ENCODE results near the gene FNDC5.
A peak's percentile ranks its signal among the peaks of the same experiment; 100 is the strongest.
"Not testable (repeated sequence)": the region's sequence is repeated elsewhere in the genome, so short reads cannot be mapped to it uniquely, and the experiment has no call there.

Gene FNDC5

DNA sequence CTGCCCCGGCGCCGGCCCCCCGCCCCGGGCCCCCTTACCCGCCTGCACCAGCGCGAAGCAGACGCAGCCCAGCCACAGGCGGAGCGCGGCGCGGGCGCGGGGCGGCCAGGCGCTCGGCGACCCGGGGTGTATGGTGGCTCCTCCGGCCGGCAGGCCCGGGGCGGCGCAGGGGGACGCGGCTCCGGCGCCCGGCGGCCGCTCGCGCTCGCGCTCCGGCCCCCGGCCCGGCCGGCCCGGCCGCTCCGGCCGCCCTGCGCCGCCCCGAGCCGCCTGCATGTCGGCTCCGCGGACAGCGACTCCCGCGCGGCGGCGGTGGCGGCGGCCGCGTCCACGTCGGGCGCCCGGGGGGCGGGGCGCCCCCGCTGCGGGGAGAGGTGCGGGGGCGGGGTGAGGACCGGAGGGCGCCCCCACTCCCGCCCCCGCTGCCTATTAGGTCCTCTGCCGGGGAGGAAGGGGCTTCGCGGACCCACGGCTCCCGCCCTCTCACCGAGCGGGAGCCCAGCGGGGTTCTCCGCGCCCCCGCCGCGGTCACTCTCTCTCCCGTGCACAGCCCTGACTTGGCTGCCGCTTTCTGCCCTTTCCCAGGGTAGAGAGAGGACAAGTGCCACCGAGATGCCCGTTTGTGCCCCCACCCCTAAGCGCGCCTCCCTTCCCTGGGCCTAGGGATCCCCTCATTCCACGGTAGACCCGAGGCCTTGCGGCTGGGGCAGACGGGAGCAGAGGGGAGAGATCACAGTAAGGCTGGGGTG lies at the start of gene FNDC5:
TSS of gene FNDC5 (minus strand) at position 298 of the 749 bp plus-strand sequence.
- DNase-seq: peak; percentile 79

DNA sequence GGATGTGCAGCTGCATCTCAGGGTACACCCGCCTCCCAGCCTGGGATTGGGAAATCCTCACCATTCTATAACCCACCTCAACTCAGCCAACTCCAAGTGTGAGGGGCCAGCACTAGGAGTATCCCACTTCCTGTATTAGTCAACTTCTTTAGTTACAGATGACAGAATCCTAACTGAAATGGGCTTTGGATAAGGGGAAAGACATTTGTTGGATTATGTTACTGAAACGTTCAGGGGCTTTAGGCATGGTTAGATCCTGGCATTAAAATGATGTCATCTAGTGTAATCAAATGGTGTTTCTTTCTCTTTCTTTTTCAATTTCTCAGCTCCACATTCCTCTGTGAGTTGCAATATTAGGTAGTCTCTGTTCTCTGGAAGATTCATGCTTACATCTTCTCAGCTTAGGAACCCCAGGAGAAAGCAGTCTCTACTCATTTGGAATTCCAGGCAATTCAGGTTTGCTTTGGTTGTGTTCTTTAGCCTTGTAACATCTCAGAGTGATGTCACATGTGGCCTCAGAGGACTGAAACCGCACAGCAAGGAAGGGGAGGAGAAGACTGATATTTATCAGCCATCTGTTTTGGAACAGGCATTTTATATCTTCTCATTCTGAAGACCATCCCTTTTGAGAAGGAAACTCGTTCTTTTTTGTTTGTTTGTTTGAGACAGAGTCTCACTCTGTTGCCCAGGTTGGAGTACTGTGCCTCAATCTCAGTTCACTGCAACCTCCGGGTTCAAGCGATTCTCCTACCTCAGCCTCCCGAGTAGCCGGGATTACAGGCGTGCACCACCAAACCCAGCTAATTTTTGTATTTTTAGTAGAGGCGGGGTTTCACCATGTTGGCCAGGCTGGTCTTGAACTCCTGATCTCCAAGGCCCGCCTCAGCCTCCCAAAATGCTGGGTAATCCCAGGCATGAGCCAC lies 49.4 kb upstream of the FNDC5 start:
- no peak for DNase-seq

DNA sequence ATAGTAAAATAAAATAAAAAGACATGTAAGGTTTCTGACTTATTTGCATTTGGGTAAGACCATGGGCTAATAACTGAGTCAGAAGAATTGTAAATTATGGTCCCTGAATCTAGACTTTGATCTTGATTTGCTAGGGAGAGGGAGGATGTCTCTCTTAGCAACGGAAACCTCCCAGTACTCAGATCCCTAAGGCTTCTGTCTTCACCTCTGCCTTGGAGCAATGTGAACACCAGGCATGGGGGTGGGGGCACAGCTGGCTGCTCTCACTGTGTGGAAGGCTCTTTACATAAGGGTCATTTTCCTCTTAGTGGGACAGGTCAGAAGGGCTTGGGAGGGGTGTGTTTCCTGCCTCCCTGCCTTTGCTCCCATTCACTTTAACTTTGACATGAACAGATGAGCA lies 47.5 kb upstream of the FNDC5 start:
- no peak for DNase-seq

DNA sequence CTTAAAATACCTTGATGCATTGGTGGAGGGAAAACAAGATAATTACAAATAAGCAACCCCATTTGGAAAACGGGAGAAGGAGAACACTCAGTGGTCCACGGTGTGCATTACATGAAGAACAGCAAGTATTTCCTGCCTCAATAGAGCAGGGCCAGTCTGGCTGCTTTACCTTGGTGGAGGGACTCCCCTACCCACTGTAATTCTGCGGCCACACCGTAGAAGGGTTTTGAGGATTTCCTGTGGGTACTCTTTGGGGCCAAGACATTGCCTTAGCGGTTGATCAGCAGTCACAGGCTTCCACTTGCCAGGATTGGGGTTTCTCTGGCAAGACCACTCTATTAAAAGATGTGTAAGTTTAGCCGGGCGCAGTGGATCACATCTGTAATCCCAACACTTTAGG lies 46.8 kb upstream of the FNDC5 start:
- no peak for DNase-seq

DNA sequence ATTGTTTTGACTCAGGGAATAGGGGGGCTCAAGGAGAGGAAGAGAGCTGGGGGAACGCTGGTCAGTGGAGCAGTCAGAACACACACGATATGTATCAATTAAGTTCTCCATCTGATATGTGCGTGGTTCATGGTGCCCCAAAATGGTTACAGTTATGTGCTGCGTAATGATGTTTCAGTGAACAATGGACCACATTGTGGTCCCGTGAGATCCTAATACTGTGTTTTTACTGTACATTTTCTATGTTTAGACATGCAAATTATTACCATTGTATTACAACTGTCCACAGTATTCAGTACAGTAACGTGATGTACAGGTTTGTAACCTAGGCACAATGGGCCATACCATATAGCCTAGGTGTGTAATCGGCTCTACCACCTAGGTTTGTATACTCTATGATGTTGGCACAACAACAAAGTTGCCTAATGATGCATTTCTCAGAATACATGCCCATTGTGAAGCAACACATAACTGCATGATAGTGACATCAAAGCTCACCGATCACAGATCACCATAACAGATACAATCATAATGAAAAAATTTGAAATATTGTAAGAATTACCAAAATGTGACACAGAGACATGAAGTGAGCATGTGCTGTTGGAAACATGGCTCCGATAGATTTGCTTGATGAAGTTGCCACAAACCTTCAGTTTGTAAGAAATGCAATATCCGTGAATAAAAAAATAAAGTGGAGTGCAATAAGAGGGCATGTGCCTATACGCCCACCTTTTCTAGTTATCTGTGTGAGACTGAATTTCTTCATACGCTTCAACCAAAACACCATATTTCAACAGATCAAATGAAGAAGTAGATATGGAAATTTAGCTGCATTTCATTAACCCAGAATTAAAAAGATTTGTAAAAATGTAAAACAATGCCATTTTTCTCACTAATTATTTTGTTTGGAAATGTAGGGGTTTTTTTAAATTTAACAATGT lies 45.3 kb upstream of the FNDC5 start:
- DNase-seq: no peak

DNA sequence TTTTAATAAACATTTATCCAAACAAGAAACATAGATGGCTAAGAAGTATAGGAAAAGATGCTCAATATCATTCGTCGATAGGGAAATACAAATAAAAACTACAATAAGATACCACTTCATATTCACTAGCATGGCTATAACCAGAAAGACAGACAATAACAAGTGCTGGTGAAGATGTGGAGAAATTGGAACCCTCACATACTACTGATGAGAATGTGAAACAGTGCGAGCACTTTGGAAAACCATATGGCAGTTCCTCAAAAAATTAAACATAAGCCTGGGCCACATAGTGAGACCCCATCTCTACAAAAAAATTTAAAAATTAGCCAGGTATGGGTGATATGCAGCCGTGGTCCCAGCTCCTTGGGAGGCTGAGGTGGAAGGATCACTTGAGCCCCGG lies 39.6 kb upstream of the FNDC5 start:
- no peak for DNase-seq

DNA sequence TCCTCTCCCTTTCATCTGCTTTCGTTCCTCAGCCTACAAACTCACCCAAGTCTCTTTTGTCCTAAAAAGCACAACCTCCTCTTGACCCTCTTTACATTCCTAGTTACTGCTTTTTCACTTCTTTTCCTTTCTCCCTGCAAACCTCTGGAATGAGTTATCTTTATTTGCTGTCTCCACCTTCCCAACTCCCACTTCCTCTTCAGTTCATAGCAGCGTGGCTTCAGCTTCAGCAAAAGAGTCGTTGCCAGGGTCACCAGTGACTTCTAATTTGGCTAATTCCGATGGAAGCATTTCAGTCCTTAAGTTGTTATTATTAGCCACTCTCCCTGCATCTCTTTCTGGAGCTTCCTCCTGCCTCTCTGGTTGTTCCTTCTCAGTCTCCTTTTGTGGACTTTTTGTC lies 36.7 kb upstream of the FNDC5 start:
- DNase-seq: no peak

DNA sequence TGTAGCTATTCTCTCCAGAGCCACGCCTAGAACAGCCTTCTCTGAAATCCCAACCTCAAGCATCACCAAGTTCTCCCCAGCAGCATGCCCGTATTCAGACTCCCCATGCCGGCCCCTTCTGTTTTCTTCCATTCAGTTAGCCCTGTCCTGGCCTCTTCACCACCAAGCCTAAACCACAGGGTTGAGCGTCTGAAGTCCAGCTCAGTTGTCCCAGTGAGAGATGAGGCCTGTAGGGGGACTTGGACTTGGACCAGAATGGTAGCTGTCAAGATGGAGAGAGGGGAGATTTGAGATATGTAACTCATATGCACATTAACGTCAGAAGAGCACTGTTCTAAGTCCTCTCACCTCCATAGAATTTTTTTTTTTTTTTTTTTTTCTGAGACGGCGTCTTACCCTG lies 35.9 kb upstream of the FNDC5 start:
- no peak for DNase-seq

DNA sequence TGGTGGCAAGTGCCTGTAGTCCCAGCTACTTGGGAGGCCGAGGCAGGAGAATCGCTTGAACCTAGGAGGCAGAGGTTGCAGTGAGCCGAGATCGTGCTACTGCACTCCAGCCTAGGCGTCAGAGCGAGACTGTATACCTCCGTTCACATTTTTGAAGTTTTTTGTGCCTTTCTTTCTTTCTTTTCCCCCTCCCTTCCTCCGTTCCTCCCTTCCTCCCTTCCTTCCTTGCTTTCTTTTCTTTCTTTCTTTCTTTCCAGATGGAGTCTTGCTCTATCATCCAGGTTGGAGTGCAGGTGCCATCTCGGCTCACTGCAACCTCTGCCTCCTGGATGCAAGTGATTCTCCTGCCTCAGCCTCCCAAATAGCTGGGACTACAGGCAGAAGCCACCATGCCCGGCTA lies 34.9 kb upstream of the FNDC5 start:
- DNase-seq: not testable (repeated sequence)

DNA sequence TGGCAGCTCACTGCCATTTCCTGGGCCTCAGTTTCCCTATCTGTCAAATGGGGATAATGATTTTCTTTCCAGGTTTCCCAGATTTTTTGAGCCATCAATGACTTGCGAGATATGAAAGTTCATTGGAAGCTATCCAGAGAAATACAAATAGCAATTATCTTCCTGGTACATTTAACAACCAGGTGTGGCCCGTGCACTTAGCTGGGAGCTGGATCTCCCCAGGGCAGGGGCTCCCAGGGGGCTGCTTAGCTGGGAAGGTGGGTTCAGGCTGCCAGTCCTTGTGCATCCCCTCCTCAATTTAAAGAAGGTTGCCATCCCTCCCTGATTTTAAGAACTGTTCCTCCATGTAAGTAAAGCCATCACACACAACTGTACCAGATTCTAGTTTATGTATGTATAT lies 34.1 kb upstream of the FNDC5 start:
- DNase-seq: no peak

DNA sequence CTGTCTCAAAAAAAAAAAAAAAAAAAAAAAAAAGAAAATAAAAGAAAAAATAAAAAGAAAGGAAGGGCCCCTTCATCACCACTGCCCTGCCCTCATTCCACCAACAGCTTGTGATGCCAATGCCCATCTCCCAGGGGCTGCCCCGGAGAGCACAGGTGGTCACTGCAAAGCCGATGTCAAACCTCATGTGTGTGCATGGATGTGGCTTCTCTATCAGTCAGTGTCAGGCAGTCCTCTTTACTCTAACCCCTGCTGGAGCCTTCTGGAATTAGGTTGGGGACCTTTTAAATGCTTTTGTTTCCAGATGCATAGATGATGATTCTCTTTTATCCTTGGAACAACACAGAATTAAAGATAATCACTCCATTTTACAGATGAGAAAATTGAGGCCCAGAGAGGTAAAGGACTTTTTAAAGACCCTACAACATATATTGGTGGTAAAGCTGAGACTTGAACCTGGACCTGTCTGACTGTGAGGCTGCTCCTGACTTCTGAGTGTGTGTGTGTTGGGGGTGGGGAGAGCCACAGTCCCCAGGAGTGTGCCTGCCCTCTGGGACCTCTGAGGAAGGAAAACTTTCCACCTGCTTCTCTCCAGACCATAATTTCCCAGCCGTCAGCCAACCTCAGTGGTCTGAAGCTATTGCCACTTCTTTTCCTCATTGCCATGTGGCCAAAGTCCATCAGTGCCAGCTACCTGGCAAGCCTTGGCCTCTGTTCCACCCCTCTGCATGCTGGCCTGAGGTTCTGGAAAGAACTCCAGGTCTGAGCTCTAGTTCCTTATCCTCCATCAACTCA lies 33.5 kb upstream of the FNDC5 start:
- DNase-seq: no peak

DNA sequence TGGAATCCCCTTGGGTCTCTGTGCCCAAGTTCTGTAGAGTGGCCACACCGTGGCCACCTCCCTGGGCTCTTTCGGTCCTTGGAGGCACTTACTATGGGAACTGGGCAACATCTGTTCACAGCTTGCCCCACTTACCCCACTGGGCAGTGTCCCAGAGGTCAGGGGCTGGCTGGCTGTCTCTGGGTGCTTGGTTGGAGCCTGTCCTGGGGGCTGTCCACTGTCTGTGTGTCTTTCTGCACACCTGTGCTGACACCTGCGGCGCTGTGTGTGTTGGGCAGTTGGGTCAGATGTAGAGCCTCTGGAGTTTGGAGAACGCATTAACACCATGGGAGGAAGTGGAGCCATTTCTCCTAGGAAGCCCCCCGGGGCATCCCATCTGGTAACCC lies 31.8 kb upstream of the FNDC5 start:
- DNase-seq: no peak

DNA sequence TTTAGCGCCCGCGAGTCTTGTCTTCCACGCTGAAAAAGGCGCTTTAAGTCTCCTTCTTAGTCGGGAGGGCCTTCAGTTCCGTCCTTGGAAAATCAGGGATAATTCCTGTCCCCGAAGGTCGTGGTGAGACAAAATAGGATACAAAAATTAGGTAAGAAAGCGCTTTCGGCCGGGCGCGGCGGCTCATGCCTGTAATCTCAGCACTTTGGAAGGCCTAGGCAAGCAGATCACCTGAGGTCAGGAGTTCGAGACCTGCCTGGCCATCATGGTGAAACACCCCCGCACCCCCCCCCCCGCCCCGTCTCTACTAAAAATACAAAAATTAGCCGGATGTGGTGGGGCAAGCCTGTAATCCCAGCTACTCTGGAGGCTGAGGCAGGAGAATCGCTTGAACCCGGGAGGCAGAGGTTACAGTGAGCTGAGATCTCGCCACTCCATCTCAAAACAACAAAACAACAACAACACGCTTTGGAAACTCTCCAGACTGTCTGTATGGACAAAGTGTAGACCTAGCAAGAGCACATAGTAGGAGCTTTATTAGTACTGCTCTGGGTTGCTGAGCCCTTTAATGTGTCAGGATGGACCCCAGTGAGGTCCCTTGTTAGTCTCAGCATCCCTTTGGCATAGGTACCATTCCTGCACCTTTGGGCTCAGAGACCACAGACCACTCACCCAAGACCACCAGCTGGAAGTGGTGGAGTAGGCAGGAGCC lies 31.3 kb upstream of the FNDC5 start:
- no peak for DNase-seq

DNA sequence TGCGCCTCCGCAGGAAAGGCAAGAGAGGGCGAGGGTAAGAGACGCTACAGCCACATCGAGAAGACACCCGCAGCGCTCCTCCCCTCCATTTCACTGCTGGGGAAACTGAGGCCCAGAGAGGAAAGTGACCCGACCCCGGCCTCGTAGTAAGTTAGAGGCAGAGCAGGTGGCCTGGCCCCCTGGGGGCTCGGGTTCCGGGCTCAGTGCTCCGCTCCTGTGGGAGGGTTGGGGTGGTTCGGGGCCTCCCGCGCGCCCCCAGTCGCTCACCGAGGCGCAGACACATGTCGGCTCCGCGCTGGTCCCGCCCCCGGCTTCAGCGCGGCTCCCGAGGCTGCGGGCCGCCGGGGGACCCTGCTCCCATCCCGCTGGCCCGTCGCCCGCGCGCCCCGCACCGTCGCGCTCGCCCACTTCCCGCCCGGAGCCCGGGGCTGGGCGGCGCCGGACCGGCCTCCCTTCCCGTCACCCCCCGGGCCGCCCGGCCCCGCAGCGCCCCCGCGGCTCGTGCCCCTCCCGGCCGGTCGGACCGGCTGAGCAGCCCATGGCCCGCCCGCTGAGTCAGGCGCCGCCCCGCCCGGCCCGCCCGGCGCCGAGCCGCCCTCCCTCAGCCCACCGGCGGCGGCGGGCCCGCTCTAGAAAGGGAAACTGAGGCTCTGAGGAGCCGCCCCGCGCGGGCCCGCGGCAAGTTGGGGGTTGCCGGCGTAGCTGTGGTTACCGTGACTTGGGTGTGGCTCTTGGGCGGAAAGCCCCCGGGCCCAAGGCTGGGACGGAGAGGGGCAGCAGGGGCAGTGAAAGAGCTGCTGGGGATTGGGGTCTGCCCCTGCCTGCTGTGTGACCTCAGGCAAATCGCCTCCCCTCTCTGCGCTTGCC lies 30.5 kb upstream of the FNDC5 start, which contains the start of gene TMEM54:
TSS of gene TMEM54 (minus strand) at position 434 of the 867 bp plus-strand sequence. CDS start at position 283, 151 bp downstream.
- peak; percentile 53 for DNase-seq

DNA sequence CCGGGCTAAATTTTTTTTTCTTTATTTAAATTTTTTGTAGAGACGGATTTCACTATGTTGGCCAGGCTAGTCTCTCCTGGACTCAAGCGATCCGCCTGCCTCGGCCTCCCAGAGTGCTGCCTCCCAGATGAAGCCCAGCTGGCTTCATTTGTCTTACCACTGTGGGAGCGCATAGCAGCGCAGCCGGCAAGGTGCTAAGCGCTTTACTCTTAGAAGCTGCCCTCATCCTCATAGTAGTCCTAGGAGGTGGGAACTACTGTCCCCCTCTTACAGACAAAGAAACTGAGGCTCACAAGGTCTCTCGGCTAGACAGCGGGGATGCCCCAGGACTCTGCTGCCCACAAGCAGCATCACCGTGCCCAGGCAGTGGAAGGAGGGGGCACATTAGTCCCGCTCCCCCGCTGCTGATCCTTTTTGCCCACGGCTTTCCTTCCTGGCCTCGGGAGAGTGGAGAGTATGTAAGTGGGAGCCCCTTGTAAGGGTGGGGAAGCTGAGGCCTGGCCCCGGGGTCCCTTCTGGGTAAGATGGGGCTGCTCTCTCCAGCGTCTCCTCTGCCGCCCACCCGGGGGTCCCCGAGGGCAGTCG lies 29.8 kb upstream of the FNDC5 start:
- DNase-seq: no peak

DNA sequence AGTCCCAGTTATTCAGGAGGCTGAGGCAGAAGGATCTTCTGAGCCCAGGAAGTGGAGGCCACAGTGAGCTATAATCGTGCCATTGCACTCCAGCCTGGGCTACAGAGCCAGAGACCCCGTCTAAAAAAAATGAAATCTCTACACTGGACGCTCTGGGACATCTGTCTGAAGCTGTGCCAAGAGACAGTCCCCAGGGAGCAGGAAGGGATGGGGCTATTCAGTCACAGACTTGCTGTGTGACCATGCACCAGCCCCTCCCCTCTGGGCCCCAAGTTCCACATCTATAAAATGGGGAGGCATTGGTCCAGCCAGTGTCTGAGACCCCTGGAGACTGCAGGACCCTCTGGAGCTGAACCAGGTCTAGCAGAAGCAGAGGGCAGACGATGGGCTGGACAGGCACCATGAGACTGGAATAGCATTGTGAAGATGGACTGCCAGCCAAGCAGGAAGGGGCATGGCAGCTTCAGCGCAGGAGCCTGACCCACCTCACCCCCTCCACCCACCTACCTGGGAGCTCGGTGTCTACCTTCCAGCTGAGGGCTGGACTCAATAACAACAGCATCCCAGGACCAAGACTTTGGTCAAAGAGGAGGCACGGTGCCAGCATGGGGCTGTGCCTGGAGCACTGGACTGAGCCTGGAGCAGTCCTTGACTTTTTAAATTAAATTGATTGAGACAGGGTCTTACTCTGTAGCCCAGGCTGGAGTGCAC lies 29.0 kb upstream of the FNDC5 start:
- DNase-seq: no peak

DNA sequence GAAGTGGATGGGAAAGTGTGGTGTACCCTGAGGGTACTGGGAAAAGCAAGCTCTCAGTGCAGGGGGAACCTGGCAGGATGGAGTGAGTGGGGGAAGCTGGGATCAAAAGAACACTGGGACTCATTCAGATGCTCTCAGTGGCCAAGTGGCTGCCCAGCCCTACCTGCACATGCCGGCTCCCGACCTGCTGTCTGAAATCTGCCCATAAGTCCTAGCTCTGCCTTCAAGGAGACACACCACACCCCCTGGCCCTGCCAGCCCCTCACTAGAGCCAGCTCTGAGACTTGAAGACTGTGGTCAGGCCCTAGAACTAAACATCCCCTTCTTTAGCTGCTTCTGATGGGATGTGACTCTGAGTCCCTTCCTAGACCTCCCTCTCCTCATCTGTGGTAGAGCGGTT lies 28.2 kb upstream of the FNDC5 start:
- no peak for DNase-seq

DNA sequence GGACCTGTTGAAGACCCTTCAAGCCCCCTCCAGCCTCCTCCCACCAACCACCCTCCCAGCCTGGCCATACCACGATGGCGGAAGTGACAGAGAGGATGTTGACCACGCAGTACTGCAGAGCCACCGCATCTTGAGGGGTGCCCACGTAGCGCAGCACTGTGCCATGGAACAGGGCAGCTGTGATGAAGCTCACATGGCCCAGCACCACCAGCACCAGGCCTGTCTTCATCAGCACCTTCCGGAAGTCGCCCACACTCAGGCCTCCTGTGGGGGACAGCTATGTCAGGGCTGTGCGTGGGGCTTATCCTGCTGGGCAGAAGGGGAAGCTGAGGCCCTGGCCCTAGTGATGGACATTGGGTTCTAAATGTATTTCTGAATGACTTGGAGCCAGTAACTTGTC lies 27.3 kb upstream of the FNDC5 start:
- no peak for DNase-seq

Measured in right hindlimb (tissue), 1 donor.